HG03565 (cell line): ENCODE results near the gene FBXW10B.
"Not testable (repeated sequence)": the region's sequence is repeated elsewhere in the genome, so short reads cannot be mapped to it uniquely, and the experiment has no call there.

Source experiments
- ATAC-seq: cut with Tn5 transposase; IDR thresholded peaks from one replicate; pipeline ENCODE4 v1.9.1; 2021; ENCODE audit warnings: mild to moderate bottlenecking, moderate library complexity; ENCODE audit not compliant: unreplicated experiment

FBXW10B gene

DNA sequence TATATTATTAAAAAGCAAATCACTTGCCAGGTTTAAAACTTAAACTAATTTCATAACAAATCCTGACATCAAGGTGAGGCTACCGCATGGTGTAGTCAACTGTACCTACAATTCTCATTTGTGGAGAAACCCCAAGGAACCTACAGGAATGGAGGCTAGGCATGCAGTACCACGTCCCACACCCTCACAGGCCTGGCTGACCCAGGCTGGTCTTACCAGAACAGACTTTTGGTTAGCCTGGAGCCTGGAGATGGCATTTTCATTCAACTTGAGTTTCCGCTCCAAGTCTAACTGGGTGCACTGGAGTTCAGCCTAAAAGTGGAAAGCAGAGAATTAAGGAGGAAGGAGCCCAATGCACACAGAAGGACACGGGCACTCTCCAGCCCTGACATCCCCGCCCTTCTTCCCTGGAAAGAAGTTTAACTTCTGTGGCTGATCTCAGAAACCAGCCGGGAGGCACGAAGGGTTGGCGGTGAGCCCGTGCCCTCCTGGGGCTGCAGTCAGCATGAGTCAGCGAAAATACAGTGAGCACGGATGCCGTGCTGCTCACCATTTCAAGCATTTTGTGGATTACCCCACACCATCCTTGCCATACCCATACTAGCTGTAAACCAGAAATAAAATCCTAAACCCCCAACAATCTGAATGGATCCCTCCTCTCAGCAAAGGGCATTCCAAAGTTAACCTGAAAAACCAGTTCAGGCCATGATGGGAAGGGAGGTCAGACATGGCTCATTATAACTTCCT lies 23.2 kb upstream of the FBXW10B start:
- ATAC-seq, result not testable (repeated sequence)

DNA sequence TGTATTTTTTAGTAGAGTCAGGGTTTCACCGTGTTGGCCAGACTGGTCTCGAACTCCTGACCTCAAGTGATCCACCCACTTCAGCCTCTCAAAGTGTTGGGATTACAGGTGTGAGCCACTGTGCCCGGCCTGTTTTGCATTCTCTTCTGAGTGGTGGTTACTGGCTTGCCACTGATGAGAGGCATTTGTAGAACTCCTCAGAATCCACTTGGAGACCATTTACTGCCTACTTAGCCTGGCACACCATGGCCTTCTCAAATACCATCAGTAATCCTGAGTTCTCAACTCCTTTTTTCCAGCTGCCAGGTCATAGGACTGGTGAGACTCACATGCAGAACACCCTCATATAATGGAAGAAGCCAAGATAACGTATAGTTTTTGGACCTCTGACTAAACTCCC lies 22.5 kb upstream of the FBXW10B start:
- not testable (repeated sequence) for ATAC-seq

DNA sequence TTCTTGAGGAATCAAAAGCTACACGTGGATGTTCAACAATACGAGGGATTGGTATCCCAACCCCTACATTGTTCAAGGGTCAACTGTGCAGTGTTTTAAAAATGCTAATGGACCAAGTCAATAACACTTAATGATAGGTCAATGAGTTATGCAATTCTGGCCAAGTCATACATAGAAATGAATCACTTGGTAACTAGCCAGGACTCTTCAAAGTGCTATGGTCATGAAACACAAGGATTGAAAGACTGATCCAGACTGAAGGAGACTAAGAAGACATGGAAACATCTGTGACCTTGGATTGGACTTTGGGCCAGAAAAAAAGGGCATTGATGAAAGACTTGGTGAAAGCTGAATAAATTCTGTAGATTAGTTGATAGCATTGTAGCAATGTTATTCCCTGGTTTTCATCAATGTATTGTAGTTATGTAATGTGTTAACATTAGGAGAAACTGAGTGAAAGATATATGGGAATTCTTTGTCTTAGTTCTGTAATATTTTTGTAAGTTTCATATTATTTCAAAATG lies 11.5 kb upstream of the FBXW10B start:
- ATAC-seq, result not testable (repeated sequence)

DNA sequence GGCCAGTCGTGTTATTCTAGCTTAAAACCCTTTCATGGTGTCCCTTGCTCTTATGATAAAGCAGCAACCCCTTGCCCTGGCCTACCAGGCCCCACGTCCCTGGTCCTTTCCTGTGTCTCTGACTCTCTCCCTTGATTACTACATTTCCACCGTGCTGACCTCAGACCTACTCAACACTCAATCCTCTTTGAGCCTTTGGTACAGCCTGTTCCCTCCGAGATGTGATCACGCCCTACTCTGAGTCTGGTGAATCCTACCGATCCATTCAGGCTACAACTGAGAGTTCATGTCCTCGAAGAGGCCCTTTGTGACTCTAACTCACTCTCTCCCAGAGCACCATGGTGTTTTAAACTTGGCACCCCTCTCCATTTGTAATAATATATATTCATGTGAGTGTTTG lies 10.5 kb upstream of the FBXW10B start:
- ATAC-seq, result not testable (repeated sequence)

DNA sequence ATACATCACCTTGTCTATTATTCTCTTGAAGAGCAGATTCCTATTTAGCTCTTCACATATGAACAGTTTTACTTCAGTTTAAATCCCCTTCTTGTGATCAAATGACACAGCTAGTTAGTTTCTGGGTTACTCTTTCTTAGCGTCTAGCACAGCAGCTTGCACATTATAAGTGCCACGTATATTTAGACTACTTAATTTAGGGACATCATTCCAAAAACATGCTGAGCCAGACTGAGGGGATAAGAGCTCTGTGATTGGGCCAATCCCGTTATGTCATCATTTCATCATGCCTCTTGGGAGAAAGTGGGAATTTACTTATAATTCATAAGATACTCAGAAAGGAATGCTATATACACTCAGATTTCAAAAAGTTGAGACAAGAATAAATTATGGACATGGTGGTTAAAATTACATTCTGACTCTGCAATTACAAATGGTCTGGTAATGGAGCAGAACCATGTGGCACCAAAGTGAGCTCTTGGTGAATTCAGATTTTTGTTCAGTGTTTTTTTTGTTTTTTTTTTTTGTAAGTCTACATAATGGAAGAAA lies 4.2 kb upstream of the FBXW10B start:
- ATAC-seq, result not testable (repeated sequence)

DNA sequence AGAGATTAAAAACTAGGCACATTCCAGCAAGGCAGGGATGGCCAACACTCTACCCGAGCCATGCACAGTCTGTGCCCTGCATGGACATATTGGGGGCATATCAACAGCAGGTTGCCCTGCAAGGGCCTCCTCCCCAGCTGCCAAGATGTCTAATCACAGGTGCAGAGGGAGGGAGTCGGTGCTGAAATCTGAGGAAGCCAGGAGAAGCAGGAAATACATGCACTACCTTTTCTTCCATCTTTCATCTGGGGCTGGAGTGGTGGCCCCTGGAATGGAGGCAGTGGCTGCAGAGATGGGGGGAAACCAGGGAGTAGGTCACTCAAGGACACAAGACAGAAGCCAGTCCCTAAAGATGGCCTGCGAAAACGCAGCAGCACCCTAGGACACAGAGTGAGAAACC lies 3.8 kb upstream of the FBXW10B start:
- not testable (repeated sequence) for ATAC-seq

DNA sequence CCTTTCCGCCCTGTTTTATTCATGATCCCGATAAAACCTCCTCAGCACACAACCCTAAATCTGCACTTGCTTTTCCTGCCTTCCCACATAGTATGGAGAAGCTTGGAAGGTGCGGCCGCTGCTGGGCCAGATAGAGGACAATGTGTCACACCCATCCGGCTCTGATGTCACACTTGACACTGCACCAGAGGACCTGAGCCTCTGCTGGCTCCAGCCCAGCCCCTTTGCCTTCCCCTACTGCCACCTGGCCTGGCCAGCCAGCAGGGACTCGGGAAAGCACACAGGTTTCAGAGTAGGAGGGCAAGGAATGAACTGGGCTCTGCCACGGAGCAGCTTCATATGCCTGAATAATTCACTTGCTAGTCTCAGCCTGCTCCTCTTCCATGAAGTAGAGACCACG lies 2.6 kb upstream of the FBXW10B start:
- ATAC-seq, result not testable (repeated sequence)

DNA sequence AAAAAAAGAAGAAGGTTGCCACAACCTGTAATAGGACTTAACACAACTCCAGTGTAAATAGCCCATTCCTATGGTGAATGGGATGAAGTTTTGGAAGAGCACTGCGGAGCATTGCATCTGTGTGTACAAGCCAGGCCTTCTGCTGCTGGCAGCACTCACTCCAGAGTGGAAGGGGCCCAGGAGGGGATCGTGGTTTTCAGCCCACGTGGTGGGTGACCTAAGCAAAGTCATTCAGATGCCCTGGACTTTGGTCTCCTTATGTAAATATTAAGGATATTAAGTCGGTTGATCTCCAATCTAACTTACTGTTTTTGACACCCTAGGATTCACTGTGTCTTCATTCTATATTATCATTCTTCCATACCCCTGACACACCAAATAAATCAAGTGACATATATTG lies 2.7 kb downstream of the FBXW10B start:
- not testable (repeated sequence) for ATAC-seq

DNA sequence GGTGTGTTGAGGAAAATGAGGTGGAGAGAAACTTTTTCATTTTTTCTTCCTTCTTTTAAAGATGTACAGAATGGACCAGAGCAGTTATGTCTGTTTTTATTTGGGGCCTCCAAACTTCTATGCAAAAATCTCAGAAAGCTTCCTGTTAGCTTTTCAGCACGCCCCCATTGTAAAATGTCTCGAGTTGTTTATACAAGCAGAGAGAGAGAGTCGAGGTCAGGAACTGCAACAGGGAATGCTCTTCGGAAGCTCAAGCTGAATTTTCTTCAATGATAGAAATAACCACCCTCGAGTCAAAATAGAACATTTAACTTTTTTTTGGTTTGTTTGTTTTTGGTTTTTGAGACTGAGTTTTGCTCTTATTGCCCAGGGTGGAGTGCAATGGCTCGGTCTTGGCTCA lies 3.7 kb downstream of the FBXW10B start:
- ATAC-seq, result not testable (repeated sequence)

DNA sequence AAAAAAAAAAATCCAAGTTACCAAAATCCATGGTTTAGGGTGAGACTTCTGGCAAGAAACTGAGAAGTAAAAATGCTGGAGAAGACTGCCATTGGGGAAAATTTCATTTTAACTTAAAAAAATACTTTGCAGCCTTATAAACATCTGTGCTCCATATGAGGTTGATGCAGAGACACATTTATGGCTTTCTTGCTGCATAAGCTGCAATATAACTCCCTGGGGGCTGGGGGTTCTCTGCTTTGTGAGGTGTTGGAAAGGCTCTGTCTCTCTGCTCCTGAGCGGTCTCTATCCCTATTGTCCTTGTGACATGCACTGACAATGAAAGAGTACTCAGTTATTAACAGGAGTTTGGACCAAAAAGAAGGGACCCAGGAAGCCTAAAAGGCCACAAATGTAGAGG lies 6.4 kb downstream of the FBXW10B start:
- ATAC-seq, result not testable (repeated sequence)

DNA sequence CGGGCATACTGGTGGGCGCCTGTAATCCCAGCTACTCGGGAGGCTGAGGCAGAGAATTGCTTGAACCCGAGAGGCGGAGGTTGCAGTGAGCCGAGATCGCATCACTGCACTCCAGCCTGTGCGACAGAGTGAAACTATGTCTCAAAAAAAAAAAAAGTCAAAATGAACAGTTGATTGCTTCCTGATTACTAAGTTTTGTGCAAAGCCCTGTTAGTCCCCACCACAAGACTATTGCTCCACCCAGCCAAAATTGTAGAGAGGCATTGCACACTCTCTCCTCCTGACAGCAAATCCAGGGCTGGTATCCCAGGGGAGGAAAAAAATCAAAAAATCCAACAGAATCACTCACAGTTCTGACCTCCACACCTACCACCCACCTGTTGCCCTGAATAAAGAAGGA lies 26.5 kb downstream of the FBXW10B start:
- not testable (repeated sequence) for ATAC-seq

DNA sequence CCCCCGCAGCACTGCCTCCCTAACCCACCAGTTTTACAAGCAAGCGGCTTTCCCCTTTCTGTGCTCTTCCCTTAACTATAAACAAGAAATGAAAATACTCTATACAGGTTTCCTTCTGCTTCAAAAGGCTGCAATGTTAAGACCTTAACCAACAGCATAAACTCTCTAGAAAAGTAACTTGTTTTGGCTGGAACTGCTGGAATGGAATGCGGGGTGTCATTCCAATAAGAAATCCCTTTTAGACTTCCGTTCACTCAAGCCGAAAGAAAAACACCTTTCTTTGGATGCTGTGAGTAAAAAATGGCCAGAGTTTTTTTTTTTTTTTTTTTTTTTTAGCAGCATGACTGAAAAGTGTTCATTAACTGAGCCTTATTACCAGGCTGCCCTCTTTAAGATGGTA lies 27.5 kb downstream of the FBXW10B start:
- ATAC-seq, result not testable (repeated sequence)

DNA sequence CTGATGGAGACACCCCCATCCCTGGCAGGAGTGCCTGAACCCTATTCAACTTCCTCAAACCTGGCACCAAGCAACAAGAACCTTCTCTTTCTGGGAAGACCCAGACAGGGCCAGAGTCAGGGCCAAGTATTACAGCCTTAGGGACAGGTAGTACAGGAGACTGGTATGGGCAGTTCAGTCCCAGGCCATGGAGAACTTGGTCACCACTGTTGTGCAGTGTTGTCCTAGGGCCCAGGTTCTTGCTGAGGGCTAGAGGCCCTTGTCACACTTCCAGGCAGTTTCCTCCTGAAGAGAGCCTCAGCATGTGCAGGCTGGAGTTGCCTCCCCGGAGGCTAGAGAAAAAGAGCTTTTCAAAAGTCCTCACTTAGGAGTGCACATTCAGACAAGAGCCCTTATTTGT lies 28.7 kb downstream of the FBXW10B start:
- ATAC-seq, result not testable (repeated sequence)

DNA sequence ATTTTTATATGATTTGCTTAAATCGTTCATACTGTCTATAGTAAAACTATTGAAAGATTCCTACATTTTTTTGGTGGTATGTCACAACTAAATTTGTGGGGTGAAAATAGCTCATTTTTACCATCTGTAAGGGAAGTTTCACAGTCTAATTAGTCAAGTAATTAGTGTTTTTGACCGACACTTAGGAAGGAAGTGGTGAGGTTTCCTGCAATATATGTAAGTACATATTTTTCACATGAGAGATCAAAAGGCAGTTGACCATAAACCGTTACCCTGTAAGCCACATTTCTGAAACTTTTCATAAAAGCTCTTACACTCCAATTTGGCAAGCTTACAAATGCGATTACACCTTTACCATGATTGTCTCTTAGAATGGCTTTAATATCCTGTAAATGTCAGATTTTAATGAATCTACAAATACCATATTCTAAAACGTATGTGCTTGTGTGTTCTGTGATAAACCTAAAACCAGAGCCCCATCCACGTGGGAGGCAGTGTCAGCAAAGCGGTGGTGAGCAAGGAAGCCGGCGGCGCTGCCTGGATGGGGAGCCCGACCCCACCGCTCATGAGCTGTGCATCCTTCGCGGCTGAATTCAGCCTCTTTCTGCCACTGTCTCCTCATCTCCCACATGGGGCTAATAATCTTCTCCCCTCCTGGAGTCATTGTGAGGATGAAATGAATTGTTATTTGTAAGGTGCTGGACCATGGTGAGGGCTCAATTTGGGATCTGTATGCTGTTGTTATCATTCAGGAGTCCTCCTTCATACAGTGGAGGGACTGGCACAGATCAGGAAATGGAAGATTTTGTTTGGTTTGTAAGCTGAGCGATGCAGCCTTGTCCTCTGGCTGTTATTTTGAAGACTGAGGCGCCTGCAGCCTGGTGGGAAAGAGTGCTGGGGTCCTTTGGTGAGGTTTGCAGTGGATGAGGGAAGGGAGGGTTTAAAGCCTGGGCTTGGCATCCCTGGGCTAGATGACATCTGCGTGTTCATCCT lies 29.7 kb downstream of the FBXW10B start:
- peak; percentile 79 for ATAC-seq

DNA sequence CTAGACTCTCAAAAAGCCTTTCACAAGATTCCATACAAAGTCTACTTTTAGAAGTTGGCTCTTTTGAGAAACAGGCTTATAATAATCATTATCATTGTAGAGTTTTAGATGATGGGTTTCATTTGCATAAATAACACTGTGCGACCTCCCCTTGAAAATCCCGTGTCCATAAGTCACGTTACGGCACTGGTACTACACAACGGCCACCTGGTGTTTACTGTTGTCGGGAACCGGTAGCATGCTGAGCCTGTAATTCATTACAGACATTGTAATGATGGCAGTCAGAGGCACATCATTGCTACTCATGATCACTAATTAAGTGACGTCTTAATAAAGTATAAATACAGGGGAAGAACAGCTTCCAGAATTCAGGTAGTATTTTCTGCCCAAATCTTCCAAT lies 31.5 kb downstream of the FBXW10B start:
- not testable (repeated sequence) for ATAC-seq

DNA sequence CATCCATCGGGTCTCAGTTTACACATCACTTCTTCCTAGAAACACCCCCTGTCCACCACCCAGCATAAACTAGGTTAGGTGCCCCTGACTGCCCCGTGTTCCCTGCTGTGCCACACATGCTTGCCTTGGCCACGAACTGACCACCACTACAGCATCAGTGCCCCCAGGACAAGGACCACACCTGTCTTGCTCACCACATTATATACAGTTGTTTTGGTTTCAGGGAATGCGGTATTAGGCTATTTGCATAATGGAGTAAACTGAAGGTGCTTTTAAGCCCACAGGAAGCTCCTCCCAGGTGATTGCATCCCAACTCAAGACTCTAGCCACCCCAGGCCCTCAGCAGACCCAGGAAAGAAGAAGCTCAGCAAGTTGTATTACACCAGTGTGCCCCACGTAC lies 36.2 kb downstream of the FBXW10B start:
- ATAC-seq, result not testable (repeated sequence)

DNA sequence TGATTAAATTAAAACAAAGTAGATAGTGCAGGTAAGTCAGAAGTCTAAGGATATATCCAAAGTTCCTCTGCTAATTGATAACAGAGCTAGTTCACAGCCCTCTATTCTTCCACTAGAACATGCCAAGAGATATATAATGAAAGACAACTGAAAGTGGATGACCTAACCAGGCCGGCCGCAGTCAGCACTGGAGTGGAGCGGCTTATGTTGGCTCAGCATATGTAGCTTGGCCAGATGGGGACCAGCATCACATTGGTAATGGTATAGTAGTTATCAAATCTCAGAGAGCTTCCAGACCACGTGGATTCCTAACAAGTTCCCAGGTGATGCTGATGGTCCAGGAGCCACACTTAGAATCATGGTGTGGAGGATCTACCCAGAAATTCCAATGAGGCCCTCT lies 38.0 kb downstream of the FBXW10B start:
- not testable (repeated sequence) for ATAC-seq

DNA sequence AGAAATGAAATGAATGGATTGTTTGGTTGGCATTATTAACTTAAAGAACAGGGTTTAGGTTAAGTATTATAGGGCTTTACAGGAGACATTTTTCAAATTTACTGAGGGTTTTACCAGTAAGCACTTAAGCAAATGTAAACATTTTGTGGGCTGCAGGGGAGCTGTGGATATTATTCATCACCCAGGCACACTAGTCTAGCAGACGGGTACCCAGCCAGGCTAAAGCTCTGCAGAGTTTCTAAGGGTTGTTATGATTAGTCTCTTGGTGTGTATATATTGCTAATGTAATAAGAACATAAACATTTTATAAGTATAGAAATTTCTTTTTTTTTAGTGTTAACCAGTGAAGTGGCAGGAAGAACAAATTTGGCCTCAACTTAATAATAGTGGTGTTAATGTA lies 42.7 kb downstream of the FBXW10B start:
- not testable (repeated sequence) for ATAC-seq

DNA sequence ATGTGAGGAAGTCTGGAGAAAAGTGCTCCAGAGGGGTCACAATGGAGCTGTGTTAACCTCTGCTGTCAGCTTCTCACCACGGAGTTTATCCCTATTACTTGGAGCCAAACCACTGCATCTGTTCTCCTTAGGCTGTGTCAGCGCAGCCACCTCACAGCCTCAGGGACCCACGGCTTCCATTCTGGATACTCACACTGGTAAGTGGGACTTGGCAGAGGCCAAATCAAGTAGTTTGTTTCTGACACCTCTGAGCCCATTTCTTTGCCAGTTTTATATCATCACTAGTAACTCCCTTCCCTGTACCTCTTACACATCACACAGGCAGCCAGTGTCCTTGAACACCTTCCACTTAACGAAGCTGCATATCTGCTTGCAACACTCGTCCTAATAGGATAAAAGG lies 44.8 kb downstream of the FBXW10B start:
- not testable (repeated sequence) for ATAC-seq

DNA sequence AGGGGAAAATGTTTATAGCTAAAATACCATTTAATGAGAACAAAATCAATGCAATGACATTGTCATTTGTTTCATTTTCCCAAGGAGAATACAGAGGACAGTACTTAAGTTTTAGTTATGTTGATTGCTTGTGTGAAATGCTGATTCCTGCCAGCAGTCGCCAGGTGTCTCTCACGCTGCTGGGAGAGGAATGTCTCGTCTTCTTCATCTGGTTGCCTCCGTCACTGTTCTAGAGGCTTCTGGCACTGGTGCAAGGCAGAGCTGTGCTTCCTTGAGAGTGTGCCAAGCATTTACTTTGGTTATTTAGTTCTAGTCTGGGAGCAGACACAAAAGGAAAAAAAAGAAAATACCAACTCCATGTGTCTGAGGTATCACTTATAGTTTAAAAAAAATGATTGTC lies 45.6 kb downstream of the FBXW10B start:
- not testable (repeated sequence) for ATAC-seq
